ENCODE data around the gene WDFY2. TPM values are rescaled to one million over a fixed set of nuclear protein-coding genes. Genes with fewer than 3 reads are reported as not detected.

WDFY2 gene
- total RNA-seq, 1 experiment from 2014 or later: 8.2 TPM

GRCh38 chr13:51599444-51600176, 15.3 kb downstream of the WDFY2 start:
- DNase-seq (ENCODE audit: low read depth): no peak

- no peak for DNase-seq (ENCODE audit: low read depth)
These were observed 16.4 kb downstream of the WDFY2 start for GRCh38 chr13:51600703-51601102.

GRCh38 chr13:51601601-51602565, 17.6 kb downstream of the WDFY2 start:
- DNase-seq (ENCODE audit: low read depth): no peak

GRCh38 chr13:51603716-51604115, 19.5 kb downstream of the WDFY2 start:
- no peak for DNase-seq (ENCODE audit: low read depth)

GRCh38 chr13:51605698-51606097, 21.4 kb downstream of the WDFY2 start:
- no peak for DNase-seq (ENCODE audit: low read depth)

- DNase-seq (ENCODE audit: low read depth): no peak
These were observed 22.9 kb downstream of the WDFY2 start for GRCh38 chr13:51607165-51607564.

GRCh38 chr13:51608857-51609406, 24.7 kb downstream of the WDFY2 start:
- DNase-seq (ENCODE audit: low read depth): no peak

- no peak for DNase-seq (ENCODE audit: low read depth)
These were observed 28.6 kb downstream of the WDFY2 start for GRCh38 chr13:51612867-51613266.

- no peak for DNase-seq (ENCODE audit: low read depth)
These were observed 29.3 kb downstream of the WDFY2 start for GRCh38 chr13:51613535-51613934.

- DNase-seq (ENCODE audit: low read depth): peak; percentile 86
These were observed 30.1 kb downstream of the WDFY2 start for GRCh38 chr13:51614350-51614786.

- DNase-seq (ENCODE audit: low read depth): no peak
These were observed 34.4 kb downstream of the WDFY2 start for GRCh38 chr13:51618626-51619025.

- DNase-seq (ENCODE audit: low read depth): peak; percentile 95
These were observed 35.4 kb downstream of the WDFY2 start for GRCh38 chr13:51619614-51620013.

- DNase-seq (ENCODE audit: low read depth): peak; percentile 74
These were observed 36.1 kb downstream of the WDFY2 start for GRCh38 chr13:51620165-51620983.

- no peak for DNase-seq (ENCODE audit: low read depth)
These were observed 37.3 kb downstream of the WDFY2 start for GRCh38 chr13:51621602-51622001.

- peak; percentile 87 for DNase-seq (ENCODE audit: low read depth)
These were observed 39.2 kb downstream of the WDFY2 start for GRCh38 chr13:51623473-51623872.

- DNase-seq (ENCODE audit: low read depth): no peak
These were observed 39.9 kb downstream of the WDFY2 start for GRCh38 chr13:51624207-51624606.

- no peak for DNase-seq (ENCODE audit: low read depth)
These were observed 40.6 kb downstream of the WDFY2 start for GRCh38 chr13:51624695-51625345.

GRCh38 chr13:51625555-51626345, 41.5 kb downstream of the WDFY2 start:
- DNase-seq (ENCODE audit: low read depth): no peak

GRCh38 chr13:51626749-51627148, 42.5 kb downstream of the WDFY2 start:
- peak; percentile 76 for DNase-seq (ENCODE audit: low read depth)

Measured in LHCN-M2 (cell line).